ENCODE measurements around the gene DAB1. TPM values are rescaled to one million over a fixed set of nuclear protein-coding genes. Genes with fewer than 3 reads are reported as not detected.

Gene DAB1
- total RNA-seq, 1 experiment from 2014 or later, result not detected

GRCh38 chr1:56954664-56955063, 469.2 kb downstream of the DAB1 start:
- Histone ChIP-seq H3K9me2 (ENCODE audit: insufficient read depth) (no peaks in the 10 kb centered on the region), H2AFZ (ENCODE audit: low read depth, low read length, poor library complexity, severe bottlenecking) (no peak overlapping the region), H3K27ac (ENCODE audit: low read depth, low read length) (no peak overlapping the region), H3K4me1 (ENCODE audit: control insufficient read depth in 1 of 2, insufficient read depth in 2 of 2, low read length in 2 of 2) (no peaks in the 10 kb centered on the region), H4K20me1 (ENCODE audit: insufficient read depth) (no peaks in the 10 kb centered on the region), H3K79me2 (ENCODE audit: insufficient read depth, low read length) (no peaks in the 10 kb centered on the region), H3K27me3 (ENCODE audit: insufficient read depth, low read length) (peaks cover 18% of the 10 kb centered on the region; the same call in 1 of the 2 replicates), H3K4me2 (ENCODE audit: low read length) (no peak overlapping the region), H3K9me3 (ENCODE audit: control insufficient read depth in 1 of 2, insufficient read depth in 1 of 2, low read depth in 1 of 2, low read length in 2 of 2) (no peaks in the 10 kb centered on the region), H3K4me3 (replicated peaks in 1 of 2; ENCODE audit: low read depth in 1 of 2, low read length in 2 of 2) (no peak overlapping the region), H3K36me3 (ENCODE audit: control insufficient read depth in 1 of 2, insufficient read depth in 2 of 2, low read length in 2 of 2) (no peaks in the 10 kb centered on the region), H3K9ac (ENCODE audit: low read length) (no peak overlapping the region)
- no TSS peak for BruUV-seq (replicated peaks)
- RAD21 ChIA-PET (ENCODE audit: low non-redundant PET in 1 of 2, low total read pairs in 2 of 2, uncharacterized antibody in 2 of 2, unreplicated experiment in 2 of 2), result no interaction called here
- intact Hi-C loops (cut with micrococcal nuclease), result loop anchor here (10.0 kb wide), 1 partner anchor 60 kb away; no protein-coding TSS in a partner anchor
- ATAC-seq (no peak), DNase-seq (ENCODE audit: low read depth, low spot score) (no peak)
- POLR2A ChIA-PET, result no interaction called here
- TF ChIP-seq POLR2AphosphoS5 (IDR thresholded peaks at IDR 0.05; ENCODE audit: low read depth, low read length), result no peak
- no peak for TF ChIP-seq EGR1 (IDR thresholded peaks at IDR 0.05; ENCODE audit: low read depth)
- TF ChIP-seq YY1 (IDR thresholded peaks at IDR 0.05; ENCODE audit: extremely low read depth, insufficient replicate concordance, low read depth, low read length), result no peak
- no peak for TF ChIP-seq FOSL1 (IDR thresholded peaks at IDR 0.05; ENCODE audit: low read depth)
- TF ChIP-seq ELF1 (IDR thresholded peaks at IDR 0.05; ENCODE audit: borderline replicate concordance, low read depth), result no peak
- TF ChIP-seq ZBTB33 (IDR thresholded peaks at IDR 0.05; ENCODE audit: extremely low read depth, insufficient replicate concordance, low read length), result no peak
- CTCF ChIA-PET, result no interaction called here

- intact Hi-C loops (cut with micrococcal nuclease), result loop anchor here (10.0 kb wide), 1 partner anchor 61 kb away; no protein-coding TSS in a partner anchor
- H3K27me3 ChIP-seq (ENCODE audit: insufficient read depth, low read length), result peaks cover 12% of the 10 kb centered on the region; the same call in 1 of the 2 replicates
- POLR2A ChIA-PET, result no interaction called here
Measured at GRCh38 chr1:56953386-56953785, 470.5 kb downstream of the DAB1 start.

More at GRCh38 chr1:56953386-56953785, 470.5 kb downstream of the DAB1 start:
- Histone ChIP-seq H3K9me3 (ENCODE audit: control insufficient read depth in 1 of 2, insufficient read depth in 1 of 2, low read depth in 1 of 2, low read length in 2 of 2) (no peaks in the 10 kb centered on the region), H3K36me3 (ENCODE audit: control insufficient read depth in 1 of 2, insufficient read depth in 2 of 2, low read length in 2 of 2) (no peaks in the 10 kb centered on the region), H3K9ac (ENCODE audit: low read length) (no peak overlapping the region), H3K4me1 (ENCODE audit: control insufficient read depth in 1 of 2, insufficient read depth in 2 of 2, low read length in 2 of 2) (no peaks in the 10 kb centered on the region), H3K27ac (ENCODE audit: low read depth, low read length) (no peak overlapping the region), H3K79me2 (ENCODE audit: insufficient read depth, low read length) (no peaks in the 10 kb centered on the region), H2AFZ (ENCODE audit: low read depth, low read length, poor library complexity, severe bottlenecking) (no peak overlapping the region), H3K4me2 (ENCODE audit: low read length) (no peak overlapping the region), H3K4me3 (replicated peaks in 1 of 2; ENCODE audit: low read depth in 1 of 2, low read length in 2 of 2) (no peak overlapping the region), H4K20me1 (ENCODE audit: insufficient read depth) (no peaks in the 10 kb centered on the region), H3K9me2 (ENCODE audit: insufficient read depth) (no peaks in the 10 kb centered on the region)
- ATAC-seq (no peak), DNase-seq (ENCODE audit: low read depth, low spot score) (no peak)
- TF ChIP-seq SRF (IDR thresholded peaks at IDR 0.05; ENCODE audit: low read depth), result no peak
- no peak for TF ChIP-seq ATF3 (IDR thresholded peaks at IDR 0.05)
- no peak for TF ChIP-seq EGR1 (IDR thresholded peaks at IDR 0.05; ENCODE audit: low read depth)
- no peak for TF ChIP-seq YY1 (IDR thresholded peaks at IDR 0.05; ENCODE audit: extremely low read depth, insufficient replicate concordance, low read depth, low read length)
- TF ChIP-seq ZNF274 (IDR thresholded peaks at IDR 0.05; ENCODE audit: low read depth, low read length), result no peak
- no peak for TF ChIP-seq CEBPB (IDR thresholded peaks at IDR 0.05; ENCODE audit: low read depth)
- TF ChIP-seq MAX (IDR thresholded peaks at IDR 0.05), result no peak
- TF ChIP-seq ZFX (IDR thresholded peaks at IDR 0.05), result no peak
- TF ChIP-seq ZBTB33 (IDR thresholded peaks at IDR 0.05; ENCODE audit: extremely low read depth, insufficient replicate concordance, low read length), result no peak
- TF ChIP-seq TCF7L2 (IDR thresholded peaks at IDR 0.05; ENCODE audit: borderline replicate concordance, extremely low read depth, insufficient read depth, insufficient read length), result no peak
- TF ChIP-seq POLR2A (IDR thresholded peaks at IDR 0.05; ENCODE audit: borderline replicate concordance, extremely low read depth, insufficient read depth, insufficient read length), result no peak
- TF ChIP-seq ELF1 (IDR thresholded peaks at IDR 0.05; ENCODE audit: borderline replicate concordance, low read depth), result no peak
- CTCF ChIA-PET, result no interaction called here
- RAD21 ChIA-PET (ENCODE audit: low non-redundant PET in 1 of 2, low total read pairs in 2 of 2, uncharacterized antibody in 2 of 2, unreplicated experiment in 2 of 2), result no interaction called here
- no TSS peak for BruUV-seq (replicated peaks)

All from HCT116 (cell line).